Stimulated activated naive CD4-positive, alpha-beta T cell (primary cell): ENCODE results near the gene ODF2.
"Not testable (repeated sequence)": the region's sequence is repeated elsewhere in the genome, so short reads cannot be mapped to it uniquely, and the experiment has no call there.

Experiments
- DNase-seq, 6 experiments: peaks; one replicate each; lab custom pipeline; 2025; lab: John Stamatoyannopoulos, UW

The ODF2 gene

GRCh38 chr9:128455849-128456612, at the start of gene ODF2:
ODF2 (plus strand) TSS chr9:128456006; CDS start chr9:128456092, 86 bp downstream.
- DNase-seq: peak; percentile 96 to 98 (median 97)

DNA sequence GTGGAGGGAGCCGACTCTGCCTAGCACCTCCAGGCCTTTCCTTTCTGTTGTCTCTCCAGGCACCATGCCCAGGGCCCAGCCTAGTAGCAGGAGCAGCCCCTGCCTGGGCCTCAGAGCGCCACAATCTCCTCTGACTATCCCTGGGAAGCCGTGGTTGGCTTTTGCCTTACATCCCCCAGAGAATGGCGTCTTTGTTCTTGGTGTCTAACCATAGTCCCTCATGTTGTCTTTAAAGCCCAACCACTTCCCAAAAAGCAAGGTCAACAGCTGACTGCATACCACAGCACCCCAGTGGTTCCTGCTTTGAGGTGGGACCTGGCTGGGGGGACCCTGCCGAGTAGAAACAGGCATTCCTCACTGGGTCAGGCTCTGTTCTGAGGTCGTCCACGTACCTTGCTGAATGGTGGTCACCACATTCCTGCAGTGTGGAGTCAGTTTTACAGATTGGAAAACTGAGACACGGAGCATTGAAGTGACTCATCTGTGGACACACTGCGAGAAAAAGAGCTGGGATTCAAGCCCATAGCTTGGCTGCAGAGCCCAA, 48.9 kb upstream of the ODF2 start:
- no peak for DNase-seq

- no peak for DNase-seq
These were observed 46.8 kb upstream of the ODF2 start for GRCh38 chr9:128408963-128409431.

- DNase-seq: no peak
These were observed 46.4 kb upstream of the ODF2 start for GRCh38 chr9:128409450-128409849.

- DNase-seq: no peak
These were observed 45.8 kb upstream of the ODF2 start for GRCh38 chr9:128409978-128410377.

DNA sequence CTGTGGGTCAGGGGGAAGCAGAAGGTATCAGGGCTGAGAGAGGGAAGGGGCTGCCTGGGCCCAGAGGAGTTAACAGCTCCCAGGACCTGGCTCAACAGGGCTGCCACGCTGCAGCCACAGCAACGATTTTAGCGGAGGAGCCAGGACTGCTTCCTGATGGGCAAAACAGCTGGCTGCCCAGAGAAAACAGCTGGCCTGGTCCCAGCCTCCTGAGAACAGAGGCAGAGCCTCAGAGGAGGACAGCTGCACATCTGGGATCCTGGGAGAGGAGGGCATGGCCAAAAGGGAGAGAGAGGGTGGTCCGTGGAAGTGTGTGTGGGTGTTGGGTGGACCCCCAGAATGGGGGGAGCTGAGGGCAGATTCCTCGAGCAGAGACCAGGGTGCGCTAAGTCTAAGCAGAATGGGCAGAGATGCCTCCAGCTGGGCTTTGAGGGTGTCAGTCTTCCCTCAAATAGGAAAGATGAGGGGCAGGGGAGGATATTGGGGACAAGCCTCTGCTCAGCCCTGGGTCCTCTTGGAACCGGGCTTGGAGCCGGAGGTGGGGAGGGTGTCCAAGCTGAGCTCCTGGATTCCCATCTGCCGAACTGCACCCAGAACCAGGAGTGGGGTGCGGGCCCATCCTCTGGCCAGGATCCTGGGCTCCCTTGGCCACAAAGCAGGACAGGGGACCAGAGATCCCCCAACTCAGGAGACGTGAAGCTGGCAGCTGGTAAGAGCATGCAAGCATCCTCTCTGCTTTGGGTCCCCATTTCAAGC, 44.3 kb upstream of the ODF2 start:
- no peak for DNase-seq

- peak; percentile 8 to 37 (median 28) for DNase-seq
These were observed 43.6 kb upstream of the ODF2 start for GRCh38 chr9:128412120-128412790.

DNA sequence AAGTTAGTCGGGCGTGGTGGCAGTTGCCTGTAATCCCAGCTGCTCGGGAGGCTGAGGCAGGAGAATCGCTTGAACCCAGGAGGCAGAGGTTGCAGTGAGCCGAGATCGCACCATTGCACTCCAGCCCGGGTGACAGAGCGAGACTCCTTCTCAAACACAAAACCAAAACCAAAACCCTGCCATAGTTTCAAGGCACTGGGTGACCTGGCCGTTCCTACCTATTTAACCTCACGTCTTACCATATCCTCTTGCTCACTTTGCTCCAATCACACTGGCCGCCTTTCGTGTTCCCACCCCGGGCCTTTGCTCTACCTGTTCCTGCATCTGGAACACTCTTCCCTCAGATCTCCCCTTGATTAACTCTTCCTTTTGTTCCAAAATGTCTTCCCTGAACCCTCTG, 42.1 kb upstream of the ODF2 start:
- DNase-seq: not testable (repeated sequence)

DNA sequence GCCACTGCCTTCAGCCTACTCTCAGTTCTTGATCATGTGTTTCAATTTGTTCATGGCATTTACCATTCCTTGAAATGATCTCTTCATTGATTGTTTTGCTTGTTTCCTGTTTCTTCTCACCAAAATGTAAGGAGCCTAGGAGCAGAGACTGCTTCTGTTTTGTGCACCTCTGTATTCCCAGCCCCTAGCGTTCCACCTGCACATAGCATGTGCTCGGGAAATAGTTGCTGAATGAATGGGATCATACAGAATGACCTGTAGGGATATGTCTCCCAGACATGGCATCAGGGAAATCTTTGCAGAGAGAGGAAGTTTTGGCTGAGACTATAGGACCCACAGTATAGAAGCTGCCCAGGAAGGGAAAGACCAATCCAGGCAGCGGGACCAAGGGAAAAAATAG, 41.3 kb upstream of the ODF2 start:
- DNase-seq: no peak

DNA sequence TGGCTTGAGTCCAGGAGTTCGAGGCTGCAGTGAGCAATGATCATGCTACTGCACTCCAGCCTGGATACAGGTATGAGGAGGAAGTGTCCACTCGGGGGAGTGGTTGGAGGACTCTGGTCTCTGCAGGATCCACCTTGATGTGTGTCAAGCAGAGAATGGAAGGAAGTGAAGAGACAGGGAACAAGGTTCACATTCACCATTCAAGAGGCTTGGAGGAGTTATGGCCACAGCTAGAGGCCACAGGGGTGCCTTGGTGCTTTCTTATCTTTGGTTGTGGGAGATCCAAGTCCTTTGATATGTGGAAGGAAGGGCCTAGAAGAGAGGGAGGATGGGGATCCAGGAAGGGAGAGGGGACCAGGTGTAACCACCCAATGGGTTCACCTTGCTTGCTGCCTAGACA, 40.5 kb upstream of the ODF2 start:
- no peak for DNase-seq

DNA sequence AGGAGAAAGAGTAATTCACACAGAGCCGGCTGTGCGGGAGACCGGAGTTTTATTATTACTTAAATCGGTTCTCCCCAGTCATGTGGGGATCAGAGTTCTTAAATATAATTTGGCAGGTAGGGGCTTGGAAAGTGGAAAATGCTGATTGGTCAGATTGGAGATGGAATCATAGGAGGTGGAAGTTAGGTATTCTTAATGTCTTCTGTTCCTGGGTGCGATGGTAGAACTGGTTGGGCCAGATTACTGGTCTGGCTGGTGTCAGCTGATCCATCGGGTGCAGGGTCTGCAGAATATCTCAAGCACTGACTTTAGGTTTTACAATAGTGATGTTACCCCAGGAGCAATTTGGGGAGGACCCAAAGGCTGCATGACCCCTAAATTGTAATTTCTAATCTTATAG, 39.8 kb upstream of the ODF2 start:
- no peak for DNase-seq

DNA sequence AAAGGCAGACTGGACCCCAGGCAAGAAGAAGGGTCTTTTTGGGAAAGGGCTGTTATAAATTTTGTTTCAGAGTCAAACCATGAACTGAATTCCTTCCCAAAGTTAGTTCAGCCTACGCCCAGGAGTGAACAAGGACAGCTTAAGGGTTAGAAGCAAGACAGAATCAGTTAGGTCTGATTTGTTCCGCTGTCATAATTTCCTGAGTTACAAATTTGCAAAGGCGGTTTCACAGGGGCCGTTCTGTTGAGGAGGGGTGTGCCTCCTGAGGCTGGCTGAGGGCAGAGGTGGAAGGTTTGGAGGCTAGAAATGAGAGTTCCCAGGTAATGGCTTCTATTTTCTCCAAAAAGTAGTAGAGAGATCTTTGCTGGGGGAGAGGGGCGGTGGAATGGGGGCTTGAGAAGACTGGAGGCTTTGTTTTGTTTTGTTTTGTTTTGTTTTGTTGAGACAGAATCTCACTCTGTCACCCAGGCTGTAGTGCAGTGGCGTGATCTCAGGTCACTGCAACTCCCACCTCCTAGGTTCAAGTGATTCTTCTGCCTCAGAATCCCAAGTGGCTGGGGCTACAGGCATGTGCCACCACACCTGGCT, 39.3 kb upstream of the ODF2 start:
- DNase-seq: no peak

GRCh38 chr9:128419061-128419925, 36.5 kb upstream of the ODF2 start:
- peak in 1 of 6 experiments; percentile 15 for DNase-seq

DNA sequence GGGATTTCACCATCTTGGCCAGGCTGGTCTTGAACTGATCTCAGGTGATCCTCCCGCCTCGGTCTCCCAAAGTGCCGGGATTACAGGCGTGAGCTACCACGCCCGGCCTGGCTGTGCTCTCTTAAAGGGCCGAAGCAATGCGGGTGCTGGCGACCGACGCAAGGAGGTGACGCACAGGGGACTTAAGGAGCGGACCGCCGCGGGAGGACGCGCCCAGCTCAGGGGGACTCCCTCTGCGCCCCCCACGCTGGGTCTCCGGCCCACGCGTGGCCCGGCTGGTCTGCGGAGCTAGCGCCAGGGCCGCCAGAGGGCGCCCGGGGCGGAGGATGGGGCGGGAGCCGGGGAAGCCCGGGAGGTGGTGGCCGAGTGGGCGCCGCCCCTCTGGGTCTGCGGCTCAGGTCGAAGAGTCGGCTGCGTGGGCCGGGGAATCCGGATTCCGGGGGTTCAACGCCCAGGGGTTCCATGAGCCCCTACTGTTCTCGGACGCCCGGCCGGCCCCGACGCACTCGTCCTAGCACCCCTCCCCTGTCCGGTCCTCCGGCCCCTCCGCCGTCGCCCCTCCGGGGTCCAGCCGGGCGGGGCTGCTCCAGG, 35.7 kb upstream of the ODF2 start:
- peak in 5 of 6 experiments; percentile 23 to 48 (median 31) for DNase-seq

DNA sequence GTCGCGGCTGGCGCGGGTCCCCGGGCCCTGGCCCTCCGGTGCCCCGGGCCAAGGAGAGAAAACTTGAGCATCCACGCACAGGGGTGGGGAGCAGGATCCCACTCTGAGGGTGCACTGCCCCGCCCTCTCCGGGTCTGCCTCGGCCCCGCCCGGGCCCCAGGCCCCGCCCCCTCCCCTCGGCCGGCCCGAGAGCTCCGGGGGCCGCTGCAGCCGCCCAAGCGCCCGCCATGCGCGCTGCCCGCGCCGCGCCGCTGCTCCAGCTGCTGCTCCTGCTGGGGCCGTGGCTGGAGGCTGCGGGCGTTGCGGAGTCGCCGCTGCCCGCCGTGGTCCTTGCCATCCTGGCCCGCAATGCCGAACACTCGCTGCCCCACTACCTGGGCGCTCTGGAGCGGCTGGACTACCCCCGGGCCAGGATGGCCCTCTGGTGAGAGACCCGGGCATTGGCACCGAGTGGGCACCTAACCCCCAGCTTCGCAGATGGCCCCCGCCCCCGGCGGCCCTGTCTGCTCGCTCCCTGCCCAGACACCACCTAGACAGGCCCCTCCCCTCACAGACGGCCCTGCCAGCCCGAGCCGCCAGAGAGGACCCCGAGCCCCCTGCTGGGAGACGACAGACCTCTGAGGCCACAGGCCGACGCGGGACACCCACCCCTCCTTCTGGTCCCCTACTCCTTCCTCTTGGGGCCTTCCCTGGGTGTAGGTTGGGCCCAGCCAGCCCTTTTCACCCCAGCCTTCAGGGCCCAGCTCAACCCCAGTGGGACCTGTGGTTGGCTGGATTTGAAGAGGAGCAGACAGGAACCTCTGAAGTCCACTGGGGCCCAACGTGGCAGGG, 34.9 kb upstream of the ODF2 start, which contains the start of gene CERCAM:
Gene CERCAM (plus strand): TSS at position 207 of the 831 bp plus-strand sequence. CDS start 21 bp downstream, at position 228.
- DNase-seq: peak in 4 of 6 experiments; percentile 17 to 43 (median 28)

DNA sequence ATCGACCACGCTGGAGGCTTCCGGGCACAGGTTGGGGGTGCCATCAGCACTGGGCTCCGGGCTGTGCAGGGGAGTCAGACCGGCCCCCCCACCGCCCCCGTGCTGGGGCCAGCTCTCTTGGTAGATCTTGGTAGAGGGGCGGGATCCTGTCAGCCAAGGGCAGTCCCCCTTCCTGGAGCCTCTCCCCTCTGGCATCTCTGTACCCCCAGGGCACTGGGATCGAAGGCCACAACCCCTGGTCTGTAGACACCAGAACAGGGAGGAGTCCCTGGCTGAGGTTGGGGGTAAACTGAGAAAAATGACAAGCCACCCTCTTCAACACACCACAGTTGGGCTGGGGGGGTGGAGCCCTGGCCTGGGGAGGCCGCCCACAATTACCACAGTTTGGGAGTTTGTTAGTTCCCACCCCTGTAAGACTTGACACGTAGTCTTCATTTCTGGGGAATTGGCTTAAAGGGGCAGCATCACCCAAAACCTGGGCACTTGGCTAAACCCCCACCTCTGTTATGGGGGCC, 34.3 kb upstream of the ODF2 start:
- DNase-seq: no peak

- DNase-seq: not testable (repeated sequence)
These were observed 33.6 kb upstream of the ODF2 start for GRCh38 chr9:128422022-128422782.

DNA sequence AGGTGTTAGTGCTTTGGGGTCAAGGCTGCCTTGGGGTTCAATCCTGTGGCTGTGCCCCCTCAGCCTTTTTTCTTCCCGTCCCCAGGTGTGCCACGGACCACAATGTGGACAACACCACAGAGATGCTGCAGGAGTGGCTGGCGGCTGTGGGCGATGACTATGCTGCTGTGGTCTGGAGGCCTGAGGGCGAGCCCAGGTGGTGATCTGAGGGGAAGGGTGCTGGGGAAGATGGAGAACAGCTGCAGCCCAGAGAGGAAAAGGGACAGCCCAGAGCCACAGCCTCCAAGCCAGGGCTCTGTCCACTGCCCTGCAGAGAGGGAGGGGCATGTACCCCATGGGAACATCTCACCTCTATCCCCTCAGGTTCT, 33.0 kb upstream of the ODF2 start:
- no peak for DNase-seq
